Suprapubic skin (tissue), 3 donors: ENCODE measurements around the gene TELO2.
"Not testable (repeated sequence)": the region's sequence is repeated elsewhere in the genome, so short reads cannot be mapped to it uniquely, and the experiment has no call there.

ENCODE experiments used
- POLR2AphosphoS5 ChIP-seq, 3 donors: sonication (generic); formaldehyde crosslinking; IDR thresholded peaks; one replicate each; pipeline ENCODE4 v1.6.1; 2017; ENCODE audit warnings: antibody characterized with exemption in 3 of 3
- TF ChIP-seq, protein P1 (sequence below), 2 donors: fragments of 200-600 bp in 1 of 2; fragments of 450-650 bp in 1 of 2; sonication (generic) in 1 of 2; IDR thresholded peaks; one replicate each; pipeline ENCODE4 v1.5.1; 2016 to 2019; ENCODE audit warnings: antibody characterized with exemption in 2 of 2, mild to moderate bottlenecking in 1 of 2, moderate library complexity in 1 of 2

DNA sequence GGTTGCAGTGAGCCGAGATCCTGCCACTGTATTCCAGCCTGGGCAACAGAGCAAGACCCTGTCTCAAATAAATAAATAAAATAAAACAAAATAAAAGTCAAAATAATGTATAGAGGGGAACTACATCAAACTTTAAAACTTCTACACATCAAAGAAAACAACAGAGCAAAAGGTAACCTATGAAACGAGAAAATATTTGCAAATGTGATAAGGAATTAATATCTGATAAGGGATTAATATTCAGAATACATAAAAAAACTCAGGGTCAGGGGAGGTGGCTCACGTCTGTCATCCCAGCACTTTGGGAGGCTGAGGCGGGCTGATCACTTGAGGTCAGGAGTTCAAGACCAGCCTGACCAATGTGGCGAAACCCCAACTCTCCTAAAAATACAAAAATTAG is 24.0 kb upstream of the TELO2 start:
- TF ChIP-seq, protein P1, sequence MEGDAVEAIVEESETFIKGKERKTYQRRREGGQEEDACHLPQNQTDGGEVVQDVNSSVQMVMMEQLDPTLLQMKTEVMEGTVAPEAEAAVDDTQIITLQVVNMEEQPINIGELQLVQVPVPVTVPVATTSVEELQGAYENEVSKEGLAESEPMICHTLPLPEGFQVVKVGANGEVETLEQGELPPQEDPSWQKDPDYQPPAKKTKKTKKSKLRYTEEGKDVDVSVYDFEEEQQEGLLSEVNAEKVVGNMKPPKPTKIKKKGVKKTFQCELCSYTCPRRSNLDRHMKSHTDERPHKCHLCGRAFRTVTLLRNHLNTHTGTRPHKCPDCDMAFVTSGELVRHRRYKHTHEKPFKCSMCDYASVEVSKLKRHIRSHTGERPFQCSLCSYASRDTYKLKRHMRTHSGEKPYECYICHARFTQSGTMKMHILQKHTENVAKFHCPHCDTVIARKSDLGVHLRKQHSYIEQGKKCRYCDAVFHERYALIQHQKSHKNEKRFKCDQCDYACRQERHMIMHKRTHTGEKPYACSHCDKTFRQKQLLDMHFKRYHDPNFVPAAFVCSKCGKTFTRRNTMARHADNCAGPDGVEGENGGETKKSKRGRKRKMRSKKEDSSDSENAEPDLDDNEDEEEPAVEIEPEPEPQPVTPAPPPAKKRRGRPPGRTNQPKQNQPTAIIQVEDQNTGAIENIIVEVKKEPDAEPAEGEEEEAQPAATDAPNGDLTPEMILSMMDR (IDR thresholded peaks at IDR 0.05) = not testable (repeated sequence)
- TF ChIP-seq POLR2AphosphoS5 (IDR thresholded peaks at IDR 0.05) = not testable (repeated sequence)
